HepG2 (cell line): ENCODE measurements around the gene NME4. TPM values are rescaled to one million over a fixed set of nuclear protein-coding genes. Genes with fewer than 3 reads are reported as not detected.
A peak's percentile ranks its signal among the peaks of the same experiment; 100 is the strongest.

Experiments
- BHLHE40 ChIP-seq: IDR thresholded peaks from 2 replicates; pipeline ENCODE4 v1.6.1; 2011; ENCODE audit warnings: low read length, improper control_type of control experiment
- CAMTA2 ChIP-seq: sonication (generic); formaldehyde crosslinking; IDR thresholded peaks from 2 replicates; pipeline ENCODE4 v1.4.0; 2020; ENCODE audit warnings: mild to moderate bottlenecking, missing genetic modification reagents, borderline replicate concordance
- MYPOP ChIP-seq: sonication (generic); formaldehyde crosslinking; IDR thresholded peaks from 2 replicates; pipeline ENCODE4 v1.8.1; 2023; ENCODE audit warnings: mild to moderate bottlenecking, moderate library complexity, missing genetic modification reagents
- NRL ChIP-seq: sonication (generic); formaldehyde crosslinking; IDR thresholded peaks from 2 replicates; pipeline ENCODE4 v1.5.0; 2020; ENCODE audit warnings: missing genetic modification reagents, mild to moderate bottlenecking, moderate library complexity, borderline replicate concordance
- PLSCR1 ChIP-seq: sonication (generic); formaldehyde crosslinking; IDR thresholded peaks from 2 replicates; pipeline ENCODE4 v1.5.0; 2020; ENCODE audit warnings: missing genetic modification reagents, mild to moderate bottlenecking, borderline replicate concordance
- POLR2AphosphoS5 ChIP-seq: IDR thresholded peaks from 2 replicates; pipeline ENCODE4 v1.6.1; 2012; ENCODE audit warnings: low read depth, low read length
- SRY ChIP-seq: sonication (generic); formaldehyde crosslinking; IDR thresholded peaks from 2 replicates; pipeline ENCODE4 v1.8.0; 2022; ENCODE audit warnings: mild to moderate bottlenecking, missing genetic modification reagents
- TEAD3 ChIP-seq: optimal IDR thresholded peaks from 2 replicates; pipeline ENCODE3; 2016; ENCODE audit warnings: borderline replicate concordance
- XRCC5 ChIP-seq: fragments of 200-400 bp; formaldehyde crosslinking; optimal IDR thresholded peaks from 2 replicates; pipeline ENCODE3; 2017; ENCODE audit warnings: mild to moderate bottlenecking, low read length
- ZNF251 ChIP-seq: sonication (generic); formaldehyde crosslinking; IDR thresholded peaks from 2 replicates; pipeline ENCODE4 v1.9.0; 2021; ENCODE audit warnings: mild to moderate bottlenecking, missing genetic modification reagents
- ZNF274 ChIP-seq: sonication (generic); formaldehyde crosslinking; IDR thresholded peaks from 2 replicates; pipeline ENCODE4 v1.5.1; 2020; ENCODE audit warnings: mild to moderate bottlenecking, missing genetic modification reagents
- ZNF326 ChIP-seq: sonication (generic); formaldehyde crosslinking; IDR thresholded peaks from 2 replicates; pipeline ENCODE4 v1.4.0; 2020; ENCODE audit warnings: missing genetic modification reagents, borderline replicate concordance
- ZNF605 ChIP-seq: sonication (generic); formaldehyde crosslinking; IDR thresholded peaks from 2 replicates; pipeline ENCODE4 v1.8.0; 2022; ENCODE audit warnings: mild to moderate bottlenecking, missing genetic modification reagents
- ZNF740 ChIP-seq: sonication (generic); formaldehyde crosslinking; IDR thresholded peaks from 2 replicates; pipeline ENCODE4 v1.4.0; 2020; ENCODE audit warnings: missing genetic modification reagents
- polyA plus RNA-seq, 8 experiments: library from polyadenylated mRNA; depleted of rRNA in 3 of 8; stranded (reverse) in 7 of 8; unstranded in 1 of 8; fragments of >200 nt; fragmentation: Illumina TruSeq in 4 of 8; extraction: Trizol in 4 of 8; gene quantifications; 2 replicates each; pipeline versions ENCODE4 v1.2.1 to v1.2.3, GENCODE V29; 2011 to 2016; ENCODE audit warnings: low read depth in 4 of 8, missing spikeins in 1 of 8, mixed read lengths in 1 of 8; ENCODE audit not compliant: insufficient read depth in 1 of 8
- total RNA-seq, 5 experiments: library from RNA; depleted of rRNA; stranded (reverse); fragments of >200 nt; fragmentation: Illumina TruSeq; extraction: Trizol; gene quantifications; 2 replicates each; pipeline ENCODE4 v1.2.3, GENCODE V29; 2016; ENCODE audit warnings: low read depth in 1 of 5
- TF ChIP-seq, protein P1 (sequence below): sonication (generic); formaldehyde crosslinking; IDR thresholded peaks from 2 replicates; pipeline ENCODE4 v1.5.1; 2020; ENCODE audit warnings: mild to moderate bottlenecking, missing genetic modification reagents, borderline replicate concordance
- TF ChIP-seq, protein P2 (sequence below): sonication (generic); formaldehyde crosslinking; conservative IDR thresholded peaks from 2 replicates; pipeline ENCODE4 v1.4.0; 2020; ENCODE audit warnings: missing genetic modification reagents
- TF ChIP-seq, protein P3 (sequence below): sonication (generic); formaldehyde crosslinking; IDR thresholded peaks from 2 replicates; pipeline ENCODE4 v1.4.0; 2020; ENCODE audit warnings: missing genetic modification reagents

Gene NME4
- total and polyA plus RNA-seq, 2 of the 13 experiments (the other 11 are each of a cell fraction or from before 2014, with no cell fraction given) = 121 to 263 TPM

DNA sequence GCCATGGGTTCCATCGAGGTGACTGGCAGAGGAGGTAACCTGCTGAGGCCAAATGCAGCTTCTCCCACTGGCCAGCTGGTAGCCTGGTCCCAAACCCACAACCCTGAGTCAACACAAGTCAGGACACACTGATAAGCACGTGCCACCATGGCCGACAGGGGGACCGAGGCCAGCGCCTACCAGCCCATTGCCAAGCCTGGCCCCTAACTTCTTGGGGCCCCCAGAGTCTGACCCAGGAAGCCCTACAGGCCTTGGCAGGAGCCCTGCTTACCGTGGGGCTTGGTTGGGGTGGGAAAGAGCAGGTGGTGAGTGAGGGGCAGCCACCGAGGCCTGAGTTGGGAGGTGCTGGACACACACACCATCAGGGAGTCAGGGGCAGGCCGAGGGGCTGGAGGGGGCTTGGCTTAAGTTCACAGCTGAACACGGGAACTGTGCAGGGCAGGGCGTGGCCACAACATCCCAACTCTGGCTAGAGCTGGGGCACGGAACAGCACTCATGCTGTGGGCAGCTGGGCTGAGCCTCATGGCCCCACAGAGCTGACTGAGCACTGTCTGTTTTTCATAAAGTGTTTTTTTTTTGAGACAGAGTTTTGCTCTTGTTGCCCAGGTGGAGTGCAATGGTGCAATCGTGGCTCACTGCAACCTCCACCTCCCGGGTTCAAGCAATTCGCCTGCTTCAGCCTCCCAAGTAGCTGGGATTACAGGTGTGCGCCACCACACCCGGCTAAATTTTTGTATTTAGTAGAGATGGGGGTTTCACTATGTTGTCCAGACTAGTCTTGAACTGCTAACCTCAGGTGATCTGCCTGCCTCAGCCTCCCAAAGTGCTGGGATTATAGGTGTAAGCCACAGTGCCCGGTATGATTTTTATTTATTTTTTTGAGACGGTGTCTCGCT, 32.2 kb upstream of the NME4 start (continued):
- no peak for TF ChIP-seq ZNF251
- TF ChIP-seq ZNF605 (CRISPR knock-in tag) = 0 out of 2 replicates have a peak, but pooled peaks have one; percentile 28
- TF ChIP-seq PLSCR1 (CRISPR knock-in tag) = no peak
- 0 out of 2 replicates have a peak, but pooled peaks have one; percentile 23 for TF ChIP-seq SRY (CRISPR knock-in tag)
- TF ChIP-seq, protein P1, sequence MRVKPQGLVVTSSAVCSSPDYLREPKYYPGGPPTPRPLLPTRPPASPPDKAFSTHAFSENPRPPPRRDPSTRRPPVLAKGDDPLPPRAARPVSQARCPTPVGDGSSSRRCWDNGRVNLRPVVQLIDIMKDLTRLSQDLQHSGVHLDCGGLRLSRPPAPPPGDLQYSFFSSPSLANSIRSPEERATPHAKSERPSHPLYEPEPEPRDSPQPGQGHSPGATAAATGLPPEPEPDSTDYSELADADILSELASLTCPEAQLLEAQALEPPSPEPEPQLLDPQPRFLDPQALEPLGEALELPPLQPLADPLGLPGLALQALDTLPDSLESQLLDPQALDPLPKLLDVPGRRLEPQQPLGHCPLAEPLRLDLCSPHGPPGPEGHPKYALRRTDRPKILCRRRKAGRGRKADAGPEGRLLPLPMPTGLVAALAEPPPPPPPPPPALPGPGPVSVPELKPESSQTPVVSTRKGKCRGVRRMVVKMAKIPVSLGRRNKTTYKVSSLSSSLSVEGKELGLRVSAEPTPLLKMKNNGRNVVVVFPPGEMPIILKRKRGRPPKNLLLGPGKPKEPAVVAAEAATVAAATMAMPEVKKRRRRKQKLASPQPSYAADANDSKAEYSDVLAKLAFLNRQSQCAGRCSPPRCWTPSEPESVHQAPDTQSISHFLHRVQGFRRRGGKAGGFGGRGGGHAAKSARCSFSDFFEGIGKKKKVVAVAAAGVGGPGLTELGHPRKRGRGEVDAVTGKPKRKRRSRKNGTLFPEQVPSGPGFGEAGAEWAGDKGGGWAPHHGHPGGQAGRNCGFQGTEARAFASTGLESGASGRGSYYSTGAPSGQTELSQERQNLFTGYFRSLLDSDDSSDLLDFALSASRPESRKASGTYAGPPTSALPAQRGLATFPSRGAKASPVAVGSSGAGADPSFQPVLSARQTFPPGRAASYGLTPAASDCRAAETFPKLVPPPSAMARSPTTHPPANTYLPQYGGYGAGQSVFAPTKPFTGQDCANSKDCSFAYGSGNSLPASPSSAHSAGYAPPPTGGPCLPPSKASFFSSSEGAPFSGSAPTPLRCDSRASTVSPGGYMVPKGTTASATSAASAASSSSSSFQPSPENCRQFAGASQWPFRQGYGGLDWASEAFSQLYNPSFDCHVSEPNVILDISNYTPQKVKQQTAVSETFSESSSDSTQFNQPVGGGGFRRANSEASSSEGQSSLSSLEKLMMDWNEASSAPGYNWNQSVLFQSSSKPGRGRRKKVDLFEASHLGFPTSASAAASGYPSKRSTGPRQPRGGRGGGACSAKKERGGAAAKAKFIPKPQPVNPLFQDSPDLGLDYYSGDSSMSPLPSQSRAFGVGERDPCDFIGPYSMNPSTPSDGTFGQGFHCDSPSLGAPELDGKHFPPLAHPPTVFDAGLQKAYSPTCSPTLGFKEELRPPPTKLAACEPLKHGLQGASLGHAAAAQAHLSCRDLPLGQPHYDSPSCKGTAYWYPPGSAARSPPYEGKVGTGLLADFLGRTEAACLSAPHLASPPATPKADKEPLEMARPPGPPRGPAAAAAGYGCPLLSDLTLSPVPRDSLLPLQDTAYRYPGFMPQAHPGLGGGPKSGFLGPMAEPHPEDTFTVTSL (CRISPR knock-in tag) = no peak
- peak; percentile 28; the same call in 1 of the 2 replicates for TF ChIP-seq NRL (CRISPR knock-in tag)
- TF ChIP-seq, protein P2, sequence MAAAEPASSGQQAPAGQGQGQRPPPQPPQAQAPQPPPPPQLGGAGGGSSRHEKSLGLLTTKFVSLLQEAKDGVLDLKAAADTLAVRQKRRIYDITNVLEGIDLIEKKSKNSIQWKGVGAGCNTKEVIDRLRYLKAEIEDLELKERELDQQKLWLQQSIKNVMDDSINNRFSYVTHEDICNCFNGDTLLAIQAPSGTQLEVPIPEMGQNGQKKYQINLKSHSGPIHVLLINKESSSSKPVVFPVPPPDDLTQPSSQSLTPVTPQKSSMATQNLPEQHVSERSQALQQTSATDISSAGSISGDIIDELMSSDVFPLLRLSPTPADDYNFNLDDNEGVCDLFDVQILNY (CRISPR knock-in tag) = no peak
- 0 out of 2 replicates have a peak, but pooled peaks have one; percentile 21 for TF ChIP-seq ZNF274 (CRISPR knock-in tag)
- TF ChIP-seq POLR2AphosphoS5 = peak; percentile 25; the same call in 1 of the 2 replicates
- TF ChIP-seq ZNF740 (CRISPR knock-in tag) = no peak
- peak; percentile 26 for TF ChIP-seq XRCC5
- TF ChIP-seq TEAD3 (CRISPR knock-in tag) = peak; percentile 23
- TF ChIP-seq BHLHE40 = peak; percentile 73
- TF ChIP-seq ZNF326 (CRISPR knock-in tag) = no peak
- no peak for TF ChIP-seq CAMTA2 (CRISPR knock-in tag)
- TF ChIP-seq MYPOP = no peak
- TF ChIP-seq, protein P3, sequence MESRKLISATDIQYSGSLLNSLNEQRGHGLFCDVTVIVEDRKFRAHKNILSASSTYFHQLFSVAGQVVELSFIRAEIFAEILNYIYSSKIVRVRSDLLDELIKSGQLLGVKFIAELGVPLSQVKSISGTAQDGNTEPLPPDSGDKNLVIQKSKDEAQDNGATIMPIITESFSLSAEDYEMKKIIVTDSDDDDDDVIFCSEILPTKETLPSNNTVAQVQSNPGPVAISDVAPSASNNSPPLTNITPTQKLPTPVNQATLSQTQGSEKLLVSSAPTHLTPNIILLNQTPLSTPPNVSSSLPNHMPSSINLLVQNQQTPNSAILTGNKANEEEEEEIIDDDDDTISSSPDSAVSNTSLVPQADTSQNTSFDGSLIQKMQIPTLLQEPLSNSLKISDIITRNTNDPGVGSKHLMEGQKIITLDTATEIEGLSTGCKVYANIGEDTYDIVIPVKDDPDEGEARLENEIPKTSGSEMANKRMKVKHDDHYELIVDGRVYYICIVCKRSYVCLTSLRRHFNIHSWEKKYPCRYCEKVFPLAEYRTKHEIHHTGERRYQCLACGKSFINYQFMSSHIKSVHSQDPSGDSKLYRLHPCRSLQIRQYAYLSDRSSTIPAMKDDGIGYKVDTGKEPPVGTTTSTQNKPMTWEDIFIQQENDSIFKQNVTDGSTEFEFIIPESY (CRISPR knock-in tag) = 0 out of 2 replicates have a peak, but pooled peaks have one; percentile 5
